MCF 10A (cell line): ENCODE results near the gene EPDR1. TPM values are rescaled to one million over a fixed set of nuclear protein-coding genes. Genes with fewer than 3 reads are reported as not detected.

Experiments
- BruUV-seq: library from RNA; stranded (reverse); fragments of 400-500 nt; replicated peaks from 2 replicates; lab custom pipeline; 2021; lab: Mats Ljungman, UMichigan
- CTCF ChIA-PET: fragments of 300-600 bp; sonication (Branson Sonifier 250); formaldehyde crosslinking; extraction: SDS; loops from one replicate; lab custom pipeline; 2021; ENCODE audit warnings: antibody characterized with exemption, inconsistent platforms; lab: Yijun Ruan, JAX
- POLR2A ChIA-PET: fragments of 300-600, 350-650 bp; sonication (Branson Sonifier 250); formaldehyde crosslinking; extraction: SDS; loops from one replicate; lab custom pipeline; 2020; ENCODE audit warnings: antibody characterized with exemption, inconsistent platforms; lab: Yijun Ruan, JAX
- DNase-seq: peaks from one replicate; pipeline ENCODE4 v3.0.0-alpha.2; 2018; ENCODE audit not compliant: unreplicated experiment
- H3K27ac Mint-ChIP-seq: one replicate; pipeline ENCODE4 v1.8.0; 2022; ENCODE audit warnings: mild to moderate bottlenecking, low read depth, mixed read lengths; ENCODE audit not compliant: unreplicated experiment
- H3K27me3 Mint-ChIP-seq: one replicate; pipeline ENCODE4 v1.8.0; 2022; ENCODE audit warnings: mixed read lengths; ENCODE audit not compliant: insufficient read depth, unreplicated experiment
- H3K36me3 Mint-ChIP-seq: one replicate; pipeline ENCODE4 v1.8.0; 2022; ENCODE audit warnings: mild to moderate bottlenecking, moderate library complexity, mixed read lengths; ENCODE audit not compliant: insufficient read depth, unreplicated experiment
- H3K4me1 Mint-ChIP-seq: one replicate; pipeline ENCODE4 v1.8.0; 2022; ENCODE audit warnings: mixed read lengths; ENCODE audit not compliant: insufficient read depth, unreplicated experiment
- H3K4me3 Mint-ChIP-seq: one replicate; pipeline ENCODE4 v1.8.0; 2022; ENCODE audit warnings: mild to moderate bottlenecking, moderate library complexity, mixed read lengths; ENCODE audit not compliant: unreplicated experiment
- H3K9me3 Mint-ChIP-seq: one replicate; pipeline ENCODE4 v1.8.0; 2022; ENCODE audit warnings: mixed read lengths; ENCODE audit not compliant: unreplicated experiment
- intact Hi-C: fragments of 100-400 bp; cut with micrococcal nuclease; formaldehyde crosslinking; loops from 2 replicates; pipeline ENCODE4 v1.14.1; 2022
- total RNA-seq: library from RNA; stranded (reverse); gene quantifications from 2 replicates; pipeline ENCODE4 v1.2.3, GENCODE V29; 2022
- TF ChIP-seq, protein P1 (sequence below): fragments of 200-600 bp; IDR thresholded peaks from one replicate; pipeline ENCODE4 v1.8.0; 2022; ENCODE audit warnings: antibody characterized with exemption, mild to moderate bottlenecking; ENCODE audit not compliant: unreplicated experiment

The EPDR1 gene
- total RNA-seq, 1 experiment from 2014 or later: not detected

DNA sequence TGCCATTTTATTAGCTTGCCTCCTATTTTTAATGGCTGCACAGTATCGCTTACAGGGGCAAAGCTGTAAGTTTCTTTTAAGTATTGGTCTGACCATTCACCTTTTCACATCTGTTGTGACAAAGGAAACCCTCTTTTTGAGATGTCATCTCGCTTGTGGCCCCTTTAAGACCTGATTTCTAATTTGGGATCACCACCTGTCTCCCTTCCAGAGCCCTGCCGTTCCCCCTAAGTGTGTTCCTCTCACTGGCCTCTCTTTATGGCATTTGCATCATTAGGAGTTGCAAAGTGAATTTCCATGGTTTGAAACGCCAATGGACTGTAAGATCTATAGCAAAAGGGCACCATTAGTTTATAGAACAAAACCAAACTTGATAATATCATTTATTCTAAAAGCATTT lies 1.4 kb downstream of the EPDR1 start:
- ChIA-PET CTCF (interaction anchor here (0.6 to 0.7 kb wide), 2 partner anchors 149 to 682 kb away, joined by 3 read pairs; no protein-coding TSS in a partner anchor), POLR2A (no interaction called here)
- H3K36me3 Mint-ChIP-seq: no peaks in the 10 kb centered on the region
- no peak overlapping the region for H3K27ac Mint-ChIP-seq
- H3K27me3 Mint-ChIP-seq: peaks cover 40% of the 10 kb centered on the region
- intact Hi-C loops: no loop called here
- TF ChIP-seq, protein P1, sequence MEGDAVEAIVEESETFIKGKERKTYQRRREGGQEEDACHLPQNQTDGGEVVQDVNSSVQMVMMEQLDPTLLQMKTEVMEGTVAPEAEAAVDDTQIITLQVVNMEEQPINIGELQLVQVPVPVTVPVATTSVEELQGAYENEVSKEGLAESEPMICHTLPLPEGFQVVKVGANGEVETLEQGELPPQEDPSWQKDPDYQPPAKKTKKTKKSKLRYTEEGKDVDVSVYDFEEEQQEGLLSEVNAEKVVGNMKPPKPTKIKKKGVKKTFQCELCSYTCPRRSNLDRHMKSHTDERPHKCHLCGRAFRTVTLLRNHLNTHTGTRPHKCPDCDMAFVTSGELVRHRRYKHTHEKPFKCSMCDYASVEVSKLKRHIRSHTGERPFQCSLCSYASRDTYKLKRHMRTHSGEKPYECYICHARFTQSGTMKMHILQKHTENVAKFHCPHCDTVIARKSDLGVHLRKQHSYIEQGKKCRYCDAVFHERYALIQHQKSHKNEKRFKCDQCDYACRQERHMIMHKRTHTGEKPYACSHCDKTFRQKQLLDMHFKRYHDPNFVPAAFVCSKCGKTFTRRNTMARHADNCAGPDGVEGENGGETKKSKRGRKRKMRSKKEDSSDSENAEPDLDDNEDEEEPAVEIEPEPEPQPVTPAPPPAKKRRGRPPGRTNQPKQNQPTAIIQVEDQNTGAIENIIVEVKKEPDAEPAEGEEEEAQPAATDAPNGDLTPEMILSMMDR: no peak
- no peaks in the 10 kb centered on the region for H3K4me1 Mint-ChIP-seq
- H3K9me3 Mint-ChIP-seq: peaks cover 7% of the 10 kb centered on the region
- DNase-seq: no peak
- no TSS peak for BruUV-seq
- H3K4me3 Mint-ChIP-seq: no peak overlapping the region

DNA sequence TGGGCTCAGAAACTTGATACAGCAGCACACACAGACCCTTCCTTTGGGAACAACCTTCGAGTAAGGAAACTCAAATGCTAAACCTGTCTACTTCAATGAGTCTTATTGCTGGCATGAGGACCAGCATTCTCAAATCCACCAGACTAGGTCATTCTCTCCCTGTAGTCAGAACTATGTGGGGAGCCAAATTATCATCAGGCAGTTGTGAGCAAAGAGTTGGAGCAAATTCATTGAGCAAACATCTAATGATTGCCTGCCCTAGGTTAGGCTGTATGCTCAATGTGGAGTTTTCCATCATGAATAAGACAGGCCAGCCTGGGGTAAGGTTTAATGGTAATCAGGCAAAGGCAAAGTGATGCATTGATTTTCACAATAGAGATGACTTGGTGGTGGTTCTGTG lies 3.6 kb downstream of the EPDR1 start:
- no peaks in the 10 kb centered on the region for H3K36me3 Mint-ChIP-seq
- H3K27ac Mint-ChIP-seq: no peak overlapping the region
- intact Hi-C loops: no loop called here
- H3K9me3 Mint-ChIP-seq: peaks cover 7% of the 10 kb centered on the region
- no peaks in the 10 kb centered on the region for H3K4me1 Mint-ChIP-seq
- POLR2A ChIA-PET: no interaction called here
- H3K27me3 Mint-ChIP-seq: peaks cover 33% of the 10 kb centered on the region
- BruUV-seq: no TSS peak
- TF ChIP-seq, protein P1: no peak
- CTCF ChIA-PET: no interaction called here
- no peak for DNase-seq
- no peak overlapping the region for H3K4me3 Mint-ChIP-seq

DNA sequence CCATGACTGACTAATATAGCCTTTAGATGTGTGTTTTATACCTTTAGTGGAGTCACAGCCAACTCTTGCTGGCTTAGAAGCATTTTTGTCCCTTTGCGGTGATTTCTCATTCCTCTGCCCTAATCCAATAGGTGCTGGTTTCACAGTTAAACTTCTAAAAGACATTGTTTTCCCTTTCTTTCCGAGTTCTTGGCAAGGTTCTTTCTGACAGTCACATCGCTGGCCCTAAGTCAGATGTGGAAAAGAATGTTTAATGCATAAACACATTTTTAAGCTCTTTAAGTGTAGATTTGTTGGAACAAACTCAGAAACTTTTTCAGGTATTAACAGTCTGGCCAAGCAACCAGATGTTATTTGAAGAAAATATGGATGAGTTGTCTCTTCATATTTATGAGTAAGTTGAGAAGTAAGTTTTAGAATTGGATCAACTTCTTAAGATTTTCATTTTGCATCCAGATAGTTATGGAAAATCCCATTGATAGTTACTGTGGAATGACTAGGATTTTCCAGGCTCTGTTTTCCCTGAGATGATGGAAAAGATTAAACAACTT lies 4.1 kb downstream of the EPDR1 start:
- no peaks in the 10 kb centered on the region for H3K36me3 Mint-ChIP-seq
- peaks cover 27% of the 10 kb centered on the region for H3K27me3 Mint-ChIP-seq
- H3K4me1 Mint-ChIP-seq: no peaks in the 10 kb centered on the region
- POLR2A ChIA-PET: no interaction called here
- intact Hi-C loops: no loop called here
- no peak overlapping the region for H3K27ac Mint-ChIP-seq
- no peak for DNase-seq
- no peak overlapping the region for H3K4me3 Mint-ChIP-seq
- CTCF ChIA-PET: no interaction called here
- TF ChIP-seq, protein P1: no peak
- no TSS peak for BruUV-seq
- peaks cover 7% of the 10 kb centered on the region for H3K9me3 Mint-ChIP-seq

DNA sequence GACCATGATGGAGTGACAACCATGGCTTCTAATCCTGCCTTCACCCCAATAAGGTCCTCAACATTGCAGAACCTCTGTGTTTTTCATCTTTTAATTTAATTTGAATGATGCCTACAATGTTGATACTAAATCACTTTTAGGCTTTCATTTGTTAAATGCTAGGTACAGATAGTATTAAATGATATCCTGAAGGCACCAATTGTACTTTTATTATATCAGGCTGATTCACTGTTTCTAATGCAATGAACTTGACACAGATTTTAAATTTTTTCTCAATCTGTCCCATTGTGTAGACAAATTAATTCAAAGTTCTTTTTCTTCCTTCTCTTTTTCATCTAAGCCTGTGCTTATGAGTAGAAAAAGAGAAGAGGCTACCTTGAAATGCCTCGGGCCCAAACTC lies 5.2 kb downstream of the EPDR1 start:
- no peak overlapping the region for H3K4me3 Mint-ChIP-seq
- no peaks in the 10 kb centered on the region for H3K36me3 Mint-ChIP-seq
- ChIA-PET POLR2A (no interaction called here), CTCF (no interaction called here)
- H3K27ac Mint-ChIP-seq: no peak overlapping the region
- TF ChIP-seq, protein P1: no peak
- peaks cover 7% of the 10 kb centered on the region for H3K9me3 Mint-ChIP-seq
- no peaks in the 10 kb centered on the region for H3K4me1 Mint-ChIP-seq
- DNase-seq: no peak
- intact Hi-C loops: no loop called here
- no TSS peak for BruUV-seq
- peaks cover 20% of the 10 kb centered on the region for H3K27me3 Mint-ChIP-seq
